Esophagus muscularis mucosa (tissue), 4 donors: Measurements from ENCODE around the gene GPBAR1.

ENCODE experiments used
- CTCF ChIP-seq, 3 experiments: fragments of 200-600 bp in 2 of 3; fragments of 450-650 bp in 1 of 3; sonication (generic) in 2 of 3; IDR thresholded peaks; one replicate each; pipeline ENCODE4 v1.5.1; 2017 to 2019; ENCODE audit warnings: antibody characterized with exemption in 3 of 3, mild to moderate bottlenecking in 2 of 3, moderate library complexity in 1 of 3
- EP300 ChIP-seq: sonication (generic); formaldehyde crosslinking; IDR thresholded peaks from one replicate; pipeline ENCODE4 v1.6.1; 2017; ENCODE audit warnings: antibody characterized with exemption
- POLR2A ChIP-seq: fragments of 450-650 bp; IDR thresholded peaks from one replicate; pipeline ENCODE4 v1.6.1; 2017; ENCODE audit warnings: antibody characterized with exemption, moderate library complexity, mild to moderate bottlenecking, low read depth
- POLR2AphosphoS5 ChIP-seq, 2 donors: sonication (generic); formaldehyde crosslinking; IDR thresholded peaks; one replicate each; pipeline ENCODE4 v1.6.1; 2017; ENCODE audit warnings: antibody characterized with exemption in 2 of 2

- TF ChIP-seq POLR2A (no peak), CTCF (IDR thresholded peaks at IDR 0.05) (peak; percentile 91 to 94 (median 91)), POLR2AphosphoS5 (IDR thresholded peaks at IDR 0.05) (peak; percentile 83 to 84), EP300 (no peak)
Observed at GRCh38 chr2:218272531-218273212, 11.9 kb downstream of the GPBAR1 start.
